ENCODE measurements around the gene CLPTM1L.

Gene CLPTM1L

GRCh38 chr5:1344975-1345838 lies at the start of gene CLPTM1L:
Gene CLPTM1L (minus strand): TSS chr5:1345099. CDS start chr5:1344841, 258 bp downstream.
- peak; percentile 85 for DNase-seq

- no peak for DNase-seq
Observed at GRCh38 chr5:1393571-1394501, 48.9 kb upstream of the CLPTM1L start.

GRCh38 chr5:1392801-1393565 lies 48.1 kb upstream of the CLPTM1L start:
- no peak for DNase-seq

GRCh38 chr5:1392261-1392660 lies 47.4 kb upstream of the CLPTM1L start:
- DNase-seq = no peak

- DNase-seq = no peak
Observed at GRCh38 chr5:1391691-1392090, 46.8 kb upstream of the CLPTM1L start.

GRCh38 chr5:1390861-1391600 lies 46.1 kb upstream of the CLPTM1L start:
- DNase-seq = no peak

GRCh38 chr5:1390333-1390732 lies 45.4 kb upstream of the CLPTM1L start:
- no peak for DNase-seq

- no peak for DNase-seq
Observed at GRCh38 chr5:1388383-1388967, 43.6 kb upstream of the CLPTM1L start.

- no peak for DNase-seq
Observed at GRCh38 chr5:1387876-1388275, 43.0 kb upstream of the CLPTM1L start.

GRCh38 chr5:1387059-1387755 lies 42.3 kb upstream of the CLPTM1L start:
- DNase-seq = no peak

- DNase-seq = no peak
Observed at GRCh38 chr5:1386274-1386717, 41.4 kb upstream of the CLPTM1L start.

- DNase-seq = peak; percentile 65
Observed at GRCh38 chr5:1385395-1386273, 40.7 kb upstream of the CLPTM1L start.

- DNase-seq = no peak
Observed at GRCh38 chr5:1384521-1384920, 39.6 kb upstream of the CLPTM1L start.

GRCh38 chr5:1383886-1384401 lies 39.0 kb upstream of the CLPTM1L start:
- DNase-seq = no peak

GRCh38 chr5:1383344-1383743 lies 38.4 kb upstream of the CLPTM1L start:
- DNase-seq = no peak

GRCh38 chr5:1382248-1382700 lies 37.4 kb upstream of the CLPTM1L start:
- DNase-seq = no peak

GRCh38 chr5:1381370-1382247 lies 36.7 kb upstream of the CLPTM1L start:
- DNase-seq = no peak

GRCh38 chr5:1380910-1381309 lies 36.0 kb upstream of the CLPTM1L start:
- no peak for DNase-seq
